HepG2 (cell line): Measurements from ENCODE around the gene STX4. TPM values are rescaled to one million over a fixed set of nuclear protein-coding genes. Genes with fewer than 3 reads are reported as not detected.
A peak's percentile ranks its signal among the peaks of the same experiment; 100 is the strongest.

Source experiments
- CREM ChIP-seq, 2 experiments: sonication (generic) in 1 of 2; formaldehyde crosslinking in 1 of 2; IDR thresholded peaks; 2 replicates each; pipeline versions ENCODE4 v1.4.0 to v1.6.1; 2016 to 2020; ENCODE audit warnings: antibody characterized with exemption in 1 of 2, mild to moderate bottlenecking in 1 of 2, missing genetic modification reagents in 1 of 2
- HNRNPL ChIP-seq: fragments of 200-400 bp; formaldehyde crosslinking; IDR thresholded peaks from 2 replicates; pipeline ENCODE4 v1.6.1; 2017; ENCODE audit warnings: mild to moderate bottlenecking, low read depth, low read length
- KDM2A ChIP-seq: sonication (generic); formaldehyde crosslinking; IDR thresholded peaks from 2 replicates; pipeline ENCODE4 v1.4.0; 2020; ENCODE audit warnings: low read depth, missing genetic modification reagents, borderline replicate concordance
- MAFF ChIP-seq: IDR thresholded peaks from 2 replicates; pipeline ENCODE4 v1.6.1; 2011; ENCODE audit warnings: low read depth, low read length, improper control_type of control experiment
- SAP130 ChIP-seq: IDR thresholded peaks from 2 replicates; pipeline ENCODE4 v1.6.1; 2016; ENCODE audit warnings: low read depth
- SMARCC2 ChIP-seq: fragments of 450-650 bp; IDR thresholded peaks from 2 replicates; pipeline ENCODE4 v1.6.1; 2017; ENCODE audit warnings: antibody characterized with exemption, mild to moderate bottlenecking
- SPEN ChIP-seq: sonication (generic); formaldehyde crosslinking; IDR thresholded peaks from 2 replicates; pipeline ENCODE4 v1.5.1; 2020; ENCODE audit warnings: low read depth, mild to moderate bottlenecking, missing genetic modification reagents
- YY1 ChIP-seq: IDR thresholded peaks from 2 replicates; pipeline ENCODE4 v1.6.1; 2011; ENCODE audit warnings: low read length, low read depth, moderate library complexity, mild to moderate bottlenecking; ENCODE audit not compliant: insufficient read depth, insufficient replicate concordance
- ZFP36L1 ChIP-seq: sonication (generic); formaldehyde crosslinking; IDR thresholded peaks from 2 replicates; pipeline ENCODE4 v1.8.0; 2022; ENCODE audit warnings: mild to moderate bottlenecking, missing genetic modification reagents, moderate library complexity
- ZNF260 ChIP-seq: sonication (generic); formaldehyde crosslinking; IDR thresholded peaks from 2 replicates; pipeline ENCODE4 v1.4.0; 2020; ENCODE audit warnings: missing genetic modification reagents, low read depth, mild to moderate bottlenecking, borderline replicate concordance
- ZNF343 ChIP-seq: sonication (generic); formaldehyde crosslinking; IDR thresholded peaks from 2 replicates; pipeline ENCODE4 v1.4.0; 2020; ENCODE audit warnings: mild to moderate bottlenecking, missing genetic modification reagents
- ZNF776 ChIP-seq: sonication (generic); formaldehyde crosslinking; IDR thresholded peaks from 2 replicates; pipeline ENCODE4 v1.4.0; 2020; ENCODE audit warnings: mild to moderate bottlenecking, missing genetic modification reagents
- polyA plus RNA-seq, 8 experiments: library from polyadenylated mRNA; depleted of rRNA in 3 of 8; stranded (reverse) in 7 of 8; unstranded in 1 of 8; fragments of >200 nt; fragmentation: Illumina TruSeq in 4 of 8; extraction: Trizol in 4 of 8; gene quantifications; 2 replicates each; pipeline versions ENCODE4 v1.2.1 to v1.2.3, GENCODE V29; 2011 to 2016; ENCODE audit warnings: low read depth in 4 of 8, missing spikeins in 1 of 8, mixed read lengths in 1 of 8; ENCODE audit not compliant: insufficient read depth in 1 of 8
- total RNA-seq, 5 experiments: library from RNA; depleted of rRNA; stranded (reverse); fragments of >200 nt; fragmentation: Illumina TruSeq; extraction: Trizol; gene quantifications; 2 replicates each; pipeline ENCODE4 v1.2.3, GENCODE V29; 2016; ENCODE audit warnings: low read depth in 1 of 5
- TF ChIP-seq, protein P1 (sequence below): sonication (generic); formaldehyde crosslinking; conservative IDR thresholded peaks from 2 replicates; pipeline ENCODE4 v1.4.0; 2020; ENCODE audit warnings: mild to moderate bottlenecking, missing genetic modification reagents, moderate library complexity
- TF ChIP-seq, protein P2 (sequence below): sonication (generic); formaldehyde crosslinking; IDR thresholded peaks from 2 replicates; pipeline ENCODE4 v1.5.1; 2020; ENCODE audit warnings: mild to moderate bottlenecking, moderate library complexity, missing genetic modification reagents
- TF ChIP-seq, protein P3 (sequence below): IDR thresholded peaks from 2 replicates; pipeline ENCODE4 v1.6.1; 2016; ENCODE audit warnings: missing genetic modification reagents, missing compliant biosample characterization
- TF ChIP-seq, protein P4 (sequence below): sonication (generic); formaldehyde crosslinking; IDR thresholded peaks from 2 replicates; pipeline ENCODE4 v1.4.0; 2020; ENCODE audit warnings: mild to moderate bottlenecking, missing genetic modification reagents, borderline replicate concordance
- TF ChIP-seq, protein P5 (sequence below): sonication (generic); formaldehyde crosslinking; IDR thresholded peaks from 2 replicates; pipeline ENCODE4 v1.8.0; 2022; ENCODE audit warnings: low read depth, missing genetic modification reagents

Gene STX4
- total and polyA plus RNA-seq, 2 of the 13 experiments (the other 11 are each of a cell fraction or from before 2014, with no cell fraction given), result 29.2 to 34.6 TPM

DNA sequence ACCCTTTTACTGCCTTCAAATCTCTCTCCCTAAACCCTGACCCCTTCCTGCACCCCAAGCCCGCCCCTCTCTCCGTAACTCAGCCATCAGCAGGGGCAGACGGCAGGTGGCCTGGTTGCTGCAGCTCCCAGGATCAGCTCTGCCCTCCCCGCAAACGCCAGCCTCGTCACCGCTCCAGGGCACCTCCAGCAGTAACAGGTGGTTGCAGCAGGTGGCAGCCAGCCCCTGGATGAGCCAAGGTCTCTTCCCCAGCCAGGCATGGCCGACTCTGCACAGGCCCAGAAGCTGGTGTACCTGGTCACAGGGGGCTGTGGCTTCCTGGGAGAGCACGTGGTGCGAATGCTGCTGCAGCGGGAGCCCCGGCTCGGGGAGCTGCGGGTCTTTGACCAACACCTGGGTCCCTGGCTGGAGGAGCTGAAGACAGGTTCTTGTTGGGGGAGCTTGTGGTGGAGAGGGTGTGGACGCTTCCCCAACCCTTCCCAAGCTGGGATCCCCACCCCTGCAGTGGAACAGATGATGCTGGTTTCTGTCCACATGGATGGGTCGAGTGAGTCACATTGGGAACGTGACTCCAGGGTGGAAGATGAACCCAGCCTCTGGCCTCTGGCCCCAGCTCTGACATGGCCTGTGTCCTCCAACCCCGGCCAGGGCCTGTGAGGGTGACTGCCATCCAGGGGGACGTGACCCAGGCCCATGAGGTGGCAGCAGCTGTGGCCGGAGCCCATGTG is 47.8 kb upstream of the STX4 start (continued):
- TF ChIP-seq, protein P1, sequence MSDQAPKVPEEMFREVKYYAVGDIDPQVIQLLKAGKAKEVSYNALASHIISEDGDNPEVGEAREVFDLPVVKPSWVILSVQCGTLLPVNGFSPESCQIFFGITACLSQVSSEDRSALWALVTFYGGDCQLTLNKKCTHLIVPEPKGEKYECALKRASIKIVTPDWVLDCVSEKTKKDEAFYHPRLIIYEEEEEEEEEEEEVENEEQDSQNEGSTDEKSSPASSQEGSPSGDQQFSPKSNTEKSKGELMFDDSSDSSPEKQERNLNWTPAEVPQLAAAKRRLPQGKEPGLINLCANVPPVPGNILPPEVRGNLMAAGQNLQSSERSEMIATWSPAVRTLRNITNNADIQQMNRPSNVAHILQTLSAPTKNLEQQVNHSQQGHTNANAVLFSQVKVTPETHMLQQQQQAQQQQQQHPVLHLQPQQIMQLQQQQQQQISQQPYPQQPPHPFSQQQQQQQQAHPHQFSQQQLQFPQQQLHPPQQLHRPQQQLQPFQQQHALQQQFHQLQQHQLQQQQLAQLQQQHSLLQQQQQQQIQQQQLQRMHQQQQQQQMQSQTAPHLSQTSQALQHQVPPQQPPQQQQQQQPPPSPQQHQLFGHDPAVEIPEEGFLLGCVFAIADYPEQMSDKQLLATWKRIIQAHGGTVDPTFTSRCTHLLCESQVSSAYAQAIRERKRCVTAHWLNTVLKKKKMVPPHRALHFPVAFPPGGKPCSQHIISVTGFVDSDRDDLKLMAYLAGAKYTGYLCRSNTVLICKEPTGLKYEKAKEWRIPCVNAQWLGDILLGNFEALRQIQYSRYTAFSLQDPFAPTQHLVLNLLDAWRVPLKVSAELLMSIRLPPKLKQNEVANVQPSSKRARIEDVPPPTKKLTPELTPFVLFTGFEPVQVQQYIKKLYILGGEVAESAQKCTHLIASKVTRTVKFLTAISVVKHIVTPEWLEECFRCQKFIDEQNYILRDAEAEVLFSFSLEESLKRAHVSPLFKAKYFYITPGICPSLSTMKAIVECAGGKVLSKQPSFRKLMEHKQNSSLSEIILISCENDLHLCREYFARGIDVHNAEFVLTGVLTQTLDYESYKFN (CRISPR knock-in tag), result peak; percentile 9
- TF ChIP-seq SMARCC2 (no peak), MAFF (no peak), ZNF260 (no peak; the same call in 1 of the 2 replicates), YY1 (peak; percentile 88), ZNF343 (CRISPR knock-in tag) (peak; percentile 68; the same call in 1 of the 2 replicates), SPEN (CRISPR knock-in tag) (peak; percentile 85), KDM2A (peak; percentile 78), ZFP36L1 (no peak), SAP130 (CRISPR knock-in tag) (peak; percentile 85; the same call in 1 of the 2 replicates), ZNF776 (CRISPR knock-in tag) (peak; percentile 66; the same call in 1 of the 2 replicates), CREM (IDR thresholded peaks at IDR 0.05) (no peak), CREM (CRISPR knock-in tag; IDR thresholded peaks at IDR 0.05) (no peak), HNRNPL (peak; percentile 71; the same call in 1 of the 2 replicates)
- TF ChIP-seq, protein P2, sequence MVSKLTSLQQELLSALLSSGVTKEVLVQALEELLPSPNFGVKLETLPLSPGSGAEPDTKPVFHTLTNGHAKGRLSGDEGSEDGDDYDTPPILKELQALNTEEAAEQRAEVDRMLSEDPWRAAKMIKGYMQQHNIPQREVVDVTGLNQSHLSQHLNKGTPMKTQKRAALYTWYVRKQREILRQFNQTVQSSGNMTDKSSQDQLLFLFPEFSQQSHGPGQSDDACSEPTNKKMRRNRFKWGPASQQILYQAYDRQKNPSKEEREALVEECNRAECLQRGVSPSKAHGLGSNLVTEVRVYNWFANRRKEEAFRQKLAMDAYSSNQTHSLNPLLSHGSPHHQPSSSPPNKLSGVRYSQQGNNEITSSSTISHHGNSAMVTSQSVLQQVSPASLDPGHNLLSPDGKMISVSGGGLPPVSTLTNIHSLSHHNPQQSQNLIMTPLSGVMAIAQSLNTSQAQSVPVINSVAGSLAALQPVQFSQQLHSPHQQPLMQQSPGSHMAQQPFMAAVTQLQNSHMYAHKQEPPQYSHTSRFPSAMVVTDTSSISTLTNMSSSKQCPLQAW (CRISPR knock-in tag), result peak; percentile 88
- TF ChIP-seq, protein P3, sequence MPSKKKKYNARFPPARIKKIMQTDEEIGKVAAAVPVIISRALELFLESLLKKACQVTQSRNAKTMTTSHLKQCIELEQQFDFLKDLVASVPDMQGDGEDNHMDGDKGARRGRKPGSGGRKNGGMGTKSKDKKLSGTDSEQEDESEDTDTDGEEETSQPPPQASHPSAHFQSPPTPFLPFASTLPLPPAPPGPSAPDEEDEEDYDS, result peak; percentile 42; the same call in 1 of the 2 replicates
- TF ChIP-seq, protein P4, sequence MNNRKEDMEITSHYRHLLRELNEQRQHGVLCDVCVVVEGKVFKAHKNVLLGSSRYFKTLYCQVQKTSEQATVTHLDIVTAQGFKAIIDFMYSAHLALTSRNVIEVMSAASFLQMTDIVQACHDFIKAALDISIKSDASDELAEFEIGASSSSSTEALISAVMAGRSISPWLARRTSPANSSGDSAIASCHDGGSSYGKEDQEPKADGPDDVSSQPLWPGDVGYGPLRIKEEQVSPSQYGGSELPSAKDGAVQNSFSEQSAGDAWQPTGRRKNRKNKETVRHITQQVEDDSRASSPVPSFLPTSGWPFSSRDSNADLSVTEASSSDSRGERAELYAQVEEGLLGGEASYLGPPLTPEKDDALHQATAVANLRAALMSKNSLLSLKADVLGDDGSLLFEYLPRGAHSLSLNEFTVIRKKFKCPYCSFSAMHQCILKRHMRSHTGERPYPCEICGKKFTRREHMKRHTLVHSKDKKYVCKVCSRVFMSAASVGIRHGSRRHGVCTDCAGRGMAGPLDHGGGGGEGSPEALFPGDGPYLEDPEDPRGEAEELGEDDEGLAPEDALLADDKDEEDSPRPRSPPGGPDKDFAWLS (CRISPR knock-in tag), result peak; percentile 70; the same call in 1 of the 2 replicates
- TF ChIP-seq, protein P5, sequence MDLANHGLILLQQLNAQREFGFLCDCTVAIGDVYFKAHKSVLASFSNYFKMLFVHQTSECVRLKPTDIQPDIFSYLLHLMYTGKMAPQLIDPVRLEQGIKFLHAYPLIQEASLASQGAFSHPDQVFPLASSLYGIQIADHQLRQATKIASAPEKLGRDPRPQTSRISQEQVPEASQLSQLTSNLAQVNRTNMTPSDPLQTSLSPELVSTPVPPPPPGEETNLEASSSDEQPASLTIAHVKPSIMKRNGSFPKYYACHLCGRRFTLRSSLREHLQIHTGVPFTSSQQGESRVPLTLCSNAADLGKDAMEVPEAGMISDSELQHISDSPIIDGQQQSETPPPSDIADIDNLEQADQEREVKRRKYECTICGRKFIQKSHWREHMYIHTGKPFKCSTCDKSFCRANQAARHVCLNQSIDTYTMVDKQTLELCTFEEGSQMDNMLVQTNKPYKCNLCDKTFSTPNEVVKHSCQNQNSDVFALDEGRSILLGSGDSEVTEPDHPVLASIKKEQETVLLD, result no peak
